NCI-H1694 treated with DMSO at 0.1 percent for 48 hours (cell line): ENCODE results near the gene PRPH2.
"Not testable (repeated sequence)": the region's sequence is repeated elsewhere in the genome, so short reads cannot be mapped to it uniquely, and the experiment has no call there.

ENCODE experiments used
- DNase-seq: peaks from one replicate; lab custom pipeline; 2025; lab: John Stamatoyannopoulos, UW

PRPH2 gene

GRCh38 chr6:42698217-42698616 lies 24.2 kb downstream of the PRPH2 start:
- no peak for DNase-seq

- no peak for DNase-seq
Measured at GRCh38 chr6:42697268-42697655, 25.1 kb downstream of the PRPH2 start.

GRCh38 chr6:42696526-42697267 lies 25.7 kb downstream of the PRPH2 start:
- no peak for DNase-seq

GRCh38 chr6:42694586-42694985 lies 27.8 kb downstream of the PRPH2 start:
- no peak for DNase-seq

- no peak for DNase-seq
Measured at GRCh38 chr6:42693725-42694323, 28.6 kb downstream of the PRPH2 start.

- DNase-seq, result no peak
Measured at GRCh38 chr6:42692137-42692911, 30.1 kb downstream of the PRPH2 start.

- DNase-seq, result no peak
Measured at GRCh38 chr6:42690872-42691271, 31.5 kb downstream of the PRPH2 start.

- DNase-seq, result no peak
Measured at GRCh38 chr6:42690151-42690702, 32.2 kb downstream of the PRPH2 start.

GRCh38 chr6:42689371-42689770 lies 33.0 kb downstream of the PRPH2 start:
- DNase-seq, result no peak

- DNase-seq, result no peak
Measured at GRCh38 chr6:42688281-42688680, 34.1 kb downstream of the PRPH2 start.

- DNase-seq, result no peak
Measured at GRCh38 chr6:42679358-42679757, 43.0 kb downstream of the PRPH2 start.

GRCh38 chr6:42674780-42675179 lies 47.6 kb downstream of the PRPH2 start:
- no peak for DNase-seq

- not testable (repeated sequence) for DNase-seq
Measured at GRCh38 chr6:42674368-42674767, 48.0 kb downstream of the PRPH2 start.

- DNase-seq, result no peak
Measured at GRCh38 chr6:42664718-42665117, 57.7 kb downstream of the PRPH2 start.

- peak; percentile 76 for DNase-seq
Measured at GRCh38 chr6:42661540-42662153, 60.8 kb downstream of the PRPH2 start.

GRCh38 chr6:42659806-42660205 lies 62.6 kb downstream of the PRPH2 start:
- DNase-seq, result no peak

- DNase-seq, result no peak
Measured at GRCh38 chr6:42653851-42654250, 68.5 kb downstream of the PRPH2 start.

GRCh38 chr6:42652024-42652746 lies 70.2 kb downstream of the PRPH2 start:
- no peak for DNase-seq
